Upper lobe of left lung (tissue), 4 donors: ENCODE results near the gene BEST1.

ENCODE experiments used
- EP300 ChIP-seq, 4 donors: sonication (generic); formaldehyde crosslinking; IDR thresholded peaks; one replicate each; pipeline ENCODE4 v1.5.1; 2017; ENCODE audit warnings: antibody characterized with exemption in 4 of 4, control low read depth in 2 of 4
- POLR2A ChIP-seq, 4 donors: fragments of 450-650 bp; IDR thresholded peaks; one replicate each; pipeline ENCODE4 v1.5.1; 2016 to 2017; ENCODE audit warnings: antibody characterized with exemption in 4 of 4, mild to moderate bottlenecking in 2 of 4
- POLR2AphosphoS5 ChIP-seq, 2 donors: sonication (generic); formaldehyde crosslinking; IDR thresholded peaks; one replicate each; pipeline ENCODE4 v1.5.1; 2017; ENCODE audit warnings: antibody characterized with exemption in 2 of 2
- TF ChIP-seq, protein P1 (sequence below), 6 experiments: fragments of 450-650 bp in 4 of 6; fragments of 200-600 bp in 2 of 6; sonication (generic) in 2 of 6; IDR thresholded peaks; one replicate each; pipeline ENCODE4 v1.5.1; 2016 to 2019; ENCODE audit warnings: antibody characterized with exemption in 6 of 6

DNA sequence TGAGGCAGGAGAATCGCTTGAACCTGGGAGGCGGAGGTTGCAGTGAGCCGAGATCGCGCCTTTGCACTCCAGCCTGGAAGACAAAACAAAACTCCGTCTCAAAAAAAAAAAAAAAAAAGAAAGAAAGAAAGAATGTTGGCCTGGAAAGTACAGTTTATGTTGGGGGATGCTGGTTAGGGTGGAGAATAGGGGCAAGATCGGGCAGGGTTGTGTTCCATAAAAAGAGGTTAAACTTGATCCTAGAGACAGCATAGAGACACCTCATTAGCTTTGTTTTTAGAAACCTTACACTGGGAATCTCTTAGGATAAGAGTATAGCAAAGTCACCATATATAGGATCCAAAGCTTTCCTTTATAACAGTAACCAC is 19.2 kb downstream of the BEST1 start:
- no peak for TF ChIP-seq POLR2AphosphoS5 (IDR thresholded peaks at IDR 0.05)
- TF ChIP-seq, protein P1, sequence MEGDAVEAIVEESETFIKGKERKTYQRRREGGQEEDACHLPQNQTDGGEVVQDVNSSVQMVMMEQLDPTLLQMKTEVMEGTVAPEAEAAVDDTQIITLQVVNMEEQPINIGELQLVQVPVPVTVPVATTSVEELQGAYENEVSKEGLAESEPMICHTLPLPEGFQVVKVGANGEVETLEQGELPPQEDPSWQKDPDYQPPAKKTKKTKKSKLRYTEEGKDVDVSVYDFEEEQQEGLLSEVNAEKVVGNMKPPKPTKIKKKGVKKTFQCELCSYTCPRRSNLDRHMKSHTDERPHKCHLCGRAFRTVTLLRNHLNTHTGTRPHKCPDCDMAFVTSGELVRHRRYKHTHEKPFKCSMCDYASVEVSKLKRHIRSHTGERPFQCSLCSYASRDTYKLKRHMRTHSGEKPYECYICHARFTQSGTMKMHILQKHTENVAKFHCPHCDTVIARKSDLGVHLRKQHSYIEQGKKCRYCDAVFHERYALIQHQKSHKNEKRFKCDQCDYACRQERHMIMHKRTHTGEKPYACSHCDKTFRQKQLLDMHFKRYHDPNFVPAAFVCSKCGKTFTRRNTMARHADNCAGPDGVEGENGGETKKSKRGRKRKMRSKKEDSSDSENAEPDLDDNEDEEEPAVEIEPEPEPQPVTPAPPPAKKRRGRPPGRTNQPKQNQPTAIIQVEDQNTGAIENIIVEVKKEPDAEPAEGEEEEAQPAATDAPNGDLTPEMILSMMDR (IDR thresholded peaks at IDR 0.05) = no peak
- TF ChIP-seq EP300 (IDR thresholded peaks at IDR 0.05) = no peak
- TF ChIP-seq POLR2A (IDR thresholded peaks at IDR 0.05) = no peak
